CD4-positive, alpha-beta T cell treated with Interleukin-1 beta for 1 hour (primary cell): ENCODE results near the gene MEIKIN.
A peak's percentile ranks its signal among the peaks of the same experiment; 100 is the strongest.
"Not testable (repeated sequence)": the region's sequence is repeated elsewhere in the genome, so short reads cannot be mapped to it uniquely, and the experiment has no call there.

ENCODE experiments used
- DNase-seq, 2 donors: peaks; one replicate each; pipeline ENCODE4 v3.0.0-alpha.2; 2020 to 2022

The MEIKIN gene

GRCh38 chr5:131796793-131797693, 148.4 kb downstream of the MEIKIN start, which contains the start of gene FNIP1:
Gene FNIP1 (minus strand): TSS chr5:131797017. CDS start chr5:131796921, 96 bp downstream.
- peak; percentile 97 for DNase-seq

- DNase-seq, result peak; percentile 36 to 38
These were observed 149.3 kb downstream of the MEIKIN start for GRCh38 chr5:131795879-131796792.

- DNase-seq, result no peak
These were observed 150.2 kb downstream of the MEIKIN start for GRCh38 chr5:131795228-131795627.

GRCh38 chr5:131794586-131794985, 150.9 kb downstream of the MEIKIN start:
- DNase-seq, result peak in 1 of 2 donors; percentile 9

- DNase-seq, result no peak
These were observed 152.6 kb downstream of the MEIKIN start for GRCh38 chr5:131792896-131793295.

- no peak for DNase-seq
These were observed 153.6 kb downstream of the MEIKIN start for GRCh38 chr5:131791866-131792265.

- no peak for DNase-seq
These were observed 154.9 kb downstream of the MEIKIN start for GRCh38 chr5:131790550-131790949.

GRCh38 chr5:131789765-131790164, 155.7 kb downstream of the MEIKIN start:
- DNase-seq, result no peak

- no peak for DNase-seq
These were observed 157.7 kb downstream of the MEIKIN start for GRCh38 chr5:131787736-131788135.

- DNase-seq, result no peak
These were observed 158.4 kb downstream of the MEIKIN start for GRCh38 chr5:131786900-131787692.

- DNase-seq, result no peak
These were observed 159.4 kb downstream of the MEIKIN start for GRCh38 chr5:131786036-131786435.

- no peak for DNase-seq
These were observed 161.6 kb downstream of the MEIKIN start for GRCh38 chr5:131783874-131784273.

- DNase-seq, result no peak
These were observed 162.1 kb downstream of the MEIKIN start for GRCh38 chr5:131783357-131783756.

GRCh38 chr5:131782717-131783116, 162.7 kb downstream of the MEIKIN start:
- DNase-seq, result no peak

- not testable (repeated sequence) for DNase-seq
These were observed 167.3 kb downstream of the MEIKIN start for GRCh38 chr5:131778141-131778540.

- DNase-seq, result no peak
These were observed 169.0 kb downstream of the MEIKIN start for GRCh38 chr5:131776450-131776849.

GRCh38 chr5:131774652-131775367, 170.7 kb downstream of the MEIKIN start:
- no peak for DNase-seq

GRCh38 chr5:131773805-131774204, 171.7 kb downstream of the MEIKIN start:
- DNase-seq, result no peak

- no peak for DNase-seq
These were observed 173.8 kb downstream of the MEIKIN start for GRCh38 chr5:131771692-131772091.

- DNase-seq, result no peak
These were observed 175.5 kb downstream of the MEIKIN start for GRCh38 chr5:131769961-131770360.

- no peak for DNase-seq
These were observed 176.1 kb downstream of the MEIKIN start for GRCh38 chr5:131769336-131769735.

- DNase-seq, result no peak
These were observed 177.6 kb downstream of the MEIKIN start for GRCh38 chr5:131767891-131768290.
